SK-N-MC (cell line): ENCODE measurements around the gene CYP2C9.

Source experiments
- EZH2 ChIP-seq: fragments of 200-600 bp; sonication (generic); IDR thresholded peaks from one replicate; pipeline ENCODE4 v1.6.1; 2017; ENCODE audit warnings: antibody characterized with exemption
- FOXP2 ChIP-seq: optimal IDR thresholded peaks from 2 replicates; pipeline ENCODE3; 2011; ENCODE audit warnings: mild to moderate bottlenecking, moderate library complexity; ENCODE audit not compliant: insufficient read depth; ENCODE audit errors: extremely low read length, control extremely low read depth
- POLR2AphosphoS5 ChIP-seq: IDR thresholded peaks from 2 replicates; pipeline ENCODE4 v1.6.1; 2012; ENCODE audit warnings: mild to moderate bottlenecking, low read depth, low read length, borderline replicate concordance

- TF ChIP-seq EZH2, result no peak
- no peak for TF ChIP-seq POLR2AphosphoS5
- TF ChIP-seq FOXP2, result no peak
Observed at GRCh38 chr10:94890264-94891022, 48.0 kb upstream of the CYP2C9 start.
